ENCODE measurements around the gene CDADC1. TPM values are rescaled to one million over a fixed set of nuclear protein-coding genes. Genes with fewer than 3 reads are reported as not detected.

CDADC1 gene
- total and polyA plus RNA-seq, 2 experiments from 2014 or later: 1.3 to 9.3 TPM

- Histone ChIP-seq H3K4me1 (ENCODE audit: insufficient read depth) (no peaks in the 10 kb centered on the region), H3K27ac (ENCODE audit: low read depth) (no peak overlapping the region), H2AFZ (no peak overlapping the region), H3F3A (replicated peaks; ENCODE audit: low read depth) (peaks cover 3% of the 10 kb centered on the region; the same call in 1 of the 2 replicates), H3K36me3 (ENCODE audit: insufficient read depth) (no peaks in the 10 kb centered on the region), H3K27me3 (ENCODE audit: insufficient read depth) (no peaks in the 10 kb centered on the region), H3K4me3 (no peak overlapping the region), H3K79me2 (replicated peaks; ENCODE audit: insufficient read depth) (no peaks in the 10 kb centered on the region), H3K4me2 (no peak overlapping the region), H3K9me2 (ENCODE audit: insufficient read depth) (no peaks in the 10 kb centered on the region), H4K20me1 (replicated peaks; ENCODE audit: insufficient read depth) (no peaks in the 10 kb centered on the region)
- DNase-seq (ENCODE audit: low spot score) (no peak), ATAC-seq (no peak)
- no peaks in the 10 kb centered on the region for H3K9me3 Mint-ChIP-seq
- peaks cover 1% of the 10 kb centered on the region for H3K27me3 Mint-ChIP-seq (ENCODE audit: insufficient read depth, low read depth, poor library complexity)
- TF ChIP-seq EZH2phosphoT487 (IDR thresholded peaks at IDR 0.05; ENCODE audit: unreplicated experiment) (no peak), REST (IDR thresholded peaks at IDR 0.05; ENCODE audit: unreplicated experiment) (no peak), EZH2 (IDR thresholded peaks at IDR 0.05; ENCODE audit: low read depth, unreplicated experiment) (no peak), ZNF331 (CRISPR knock-in tag; IDR thresholded peaks at IDR 0.05; ENCODE audit: low read depth) (no peak), CREB1 (CRISPR knock-in tag; IDR thresholded peaks at IDR 0.05; ENCODE audit: low read depth) (no peak), ZNF114 (CRISPR knock-in tag; IDR thresholded peaks at IDR 0.05) (no peak), POLR2AphosphoS5 (IDR thresholded peaks at IDR 0.05; ENCODE audit: low read depth) (no peak), JUNB (IDR thresholded peaks at IDR 0.05; ENCODE audit: unreplicated experiment) (no peak), ZNF462 (CRISPR knock-in tag; IDR thresholded peaks at IDR 0.05) (no peak), ETS1 (IDR thresholded peaks at IDR 0.05) (no peak), NANOG (IDR thresholded peaks at IDR 0.05; ENCODE audit: borderline replicate concordance) (no peak), STAT1 (IDR thresholded peaks at IDR 0.05; ENCODE audit: unreplicated experiment) (no peak)
- TF ChIP-seq, protein P1, sequence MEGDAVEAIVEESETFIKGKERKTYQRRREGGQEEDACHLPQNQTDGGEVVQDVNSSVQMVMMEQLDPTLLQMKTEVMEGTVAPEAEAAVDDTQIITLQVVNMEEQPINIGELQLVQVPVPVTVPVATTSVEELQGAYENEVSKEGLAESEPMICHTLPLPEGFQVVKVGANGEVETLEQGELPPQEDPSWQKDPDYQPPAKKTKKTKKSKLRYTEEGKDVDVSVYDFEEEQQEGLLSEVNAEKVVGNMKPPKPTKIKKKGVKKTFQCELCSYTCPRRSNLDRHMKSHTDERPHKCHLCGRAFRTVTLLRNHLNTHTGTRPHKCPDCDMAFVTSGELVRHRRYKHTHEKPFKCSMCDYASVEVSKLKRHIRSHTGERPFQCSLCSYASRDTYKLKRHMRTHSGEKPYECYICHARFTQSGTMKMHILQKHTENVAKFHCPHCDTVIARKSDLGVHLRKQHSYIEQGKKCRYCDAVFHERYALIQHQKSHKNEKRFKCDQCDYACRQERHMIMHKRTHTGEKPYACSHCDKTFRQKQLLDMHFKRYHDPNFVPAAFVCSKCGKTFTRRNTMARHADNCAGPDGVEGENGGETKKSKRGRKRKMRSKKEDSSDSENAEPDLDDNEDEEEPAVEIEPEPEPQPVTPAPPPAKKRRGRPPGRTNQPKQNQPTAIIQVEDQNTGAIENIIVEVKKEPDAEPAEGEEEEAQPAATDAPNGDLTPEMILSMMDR (conservative IDR thresholded peaks at IDR 0.05; ENCODE audit: low read depth in 2 of 2): no peak
- H3K36me3 Mint-ChIP-seq (ENCODE audit: low read depth): no peaks in the 10 kb centered on the region
- no peak overlapping the region for H3K27ac Mint-ChIP-seq
- no peaks in the 10 kb centered on the region for H3K4me1 Mint-ChIP-seq
- no peak overlapping the region for H3K4me3 Mint-ChIP-seq
Observed at GRCh38 chr13:49253310-49253709, 5.6 kb downstream of the CDADC1 start.
